Glomerular endothelial cell (primary cell): ENCODE measurements around the gene TXNRD3. TPM values are rescaled to one million over a fixed set of nuclear protein-coding genes. Genes with fewer than 3 reads are reported as not detected.
"Not testable (repeated sequence)": the region's sequence is repeated elsewhere in the genome, so short reads cannot be mapped to it uniquely, and the experiment has no call there.

Experiments used
- DNase-seq: peaks from one replicate; pipeline ENCODE4 v3.0.0-alpha.2; 2011; ENCODE audit warnings: low read depth, low spot score; ENCODE audit errors: extremely low read depth
- total RNA-seq: library from RNA; depleted of rRNA; stranded (reverse); fragments of >200 nt; gene quantifications from 2 replicates; pipeline ENCODE4 v1.2.3, GENCODE V29; 2015

TXNRD3 gene
- total RNA-seq, 1 donor from 2014 or later = 5.4 TPM

- DNase-seq = no peak
These were observed 963 bp upstream of the TXNRD3 start for GRCh38 chr3:126655887-126656286.

- DNase-seq = no peak
These were observed 5.3 kb downstream of the TXNRD3 start for GRCh38 chr3:126649556-126650092.

GRCh38 chr3:126646674-126647073, 8.2 kb downstream of the TXNRD3 start:
- DNase-seq = no peak

DNA sequence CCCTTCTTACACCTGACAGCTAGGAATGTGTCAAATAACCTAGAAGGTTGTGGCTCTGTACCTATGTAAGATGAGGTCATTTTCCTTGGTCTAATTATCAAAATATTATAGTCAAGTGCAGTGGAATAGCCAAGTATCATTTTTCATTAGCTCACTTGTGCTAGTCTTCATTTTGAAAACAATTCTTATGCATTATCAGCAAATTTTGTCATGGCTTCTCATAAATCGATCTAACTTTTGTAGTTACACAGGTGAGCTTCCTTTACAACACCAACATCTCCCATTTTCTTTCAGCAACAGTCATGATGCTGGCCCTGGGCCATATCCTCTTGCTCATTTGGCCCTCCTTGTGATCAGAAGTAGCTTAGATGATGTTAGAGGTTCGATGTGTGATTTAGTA, 10.3 kb downstream of the TXNRD3 start:
- no peak for DNase-seq

GRCh38 chr3:126638790-126639189, 16.1 kb downstream of the TXNRD3 start:
- DNase-seq = no peak

- DNase-seq = no peak
These were observed 18.5 kb downstream of the TXNRD3 start for GRCh38 chr3:126636436-126636835.

GRCh38 chr3:126634803-126635202, 20.1 kb downstream of the TXNRD3 start:
- no peak for DNase-seq

DNA sequence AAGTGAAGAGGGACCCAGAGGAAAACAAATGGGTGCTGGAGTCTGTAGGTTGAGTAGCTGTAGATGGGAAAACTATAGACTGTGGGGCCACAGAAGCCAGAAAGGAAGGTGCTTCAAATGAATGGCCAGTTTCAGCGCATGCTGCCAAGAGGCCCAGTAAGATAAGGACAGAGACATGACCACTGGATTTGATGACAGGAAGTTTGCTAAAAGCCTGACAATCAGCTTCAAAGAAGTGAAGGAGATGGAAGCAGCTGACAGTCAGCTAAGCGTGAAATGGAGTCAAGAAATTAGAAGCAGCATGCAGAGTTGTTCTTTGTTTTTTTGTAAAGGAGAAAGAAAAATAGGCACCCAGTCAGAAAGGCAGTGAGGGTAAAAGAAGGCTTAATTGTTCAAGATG, 24.9 kb downstream of the TXNRD3 start:
- DNase-seq = no peak

DNA sequence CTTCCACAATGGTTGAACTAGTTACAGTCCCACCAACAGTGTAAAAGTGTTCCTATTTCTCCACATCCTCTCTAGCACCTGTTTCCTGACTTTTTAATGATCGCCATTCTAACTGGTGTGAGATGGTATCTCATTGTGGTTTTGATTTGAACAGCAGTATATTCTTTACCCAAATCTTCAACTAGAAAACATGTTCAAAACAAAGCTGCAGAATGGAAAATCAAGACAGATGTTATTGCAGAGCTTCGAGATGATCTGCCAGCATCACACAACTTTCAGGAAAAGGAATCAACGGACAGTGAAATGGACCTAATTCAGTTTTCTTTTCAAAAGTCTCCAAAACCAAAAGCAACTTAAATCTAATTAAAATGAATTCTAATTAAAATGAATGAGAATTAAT, 29.2 kb downstream of the TXNRD3 start:
- DNase-seq = not testable (repeated sequence)

DNA sequence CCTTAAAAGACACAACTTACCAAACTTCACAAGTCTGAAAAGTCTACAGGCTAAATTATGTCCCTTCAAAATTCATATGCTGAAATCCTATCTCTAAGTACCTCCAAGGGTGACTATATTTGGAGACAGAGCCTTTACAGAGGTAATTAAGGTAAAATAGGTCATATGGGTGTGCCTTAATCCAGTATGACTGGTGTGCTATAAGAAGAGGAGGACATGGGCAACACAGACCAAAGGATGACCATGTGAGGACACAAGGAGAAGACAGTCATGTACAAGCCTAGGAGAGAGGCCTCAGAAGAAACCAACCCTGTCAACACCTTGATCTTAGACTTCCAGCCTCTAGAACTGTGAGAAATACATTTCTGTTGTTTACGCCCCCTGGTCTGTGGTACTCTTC, 32.2 kb downstream of the TXNRD3 start:
- no peak for DNase-seq

DNA sequence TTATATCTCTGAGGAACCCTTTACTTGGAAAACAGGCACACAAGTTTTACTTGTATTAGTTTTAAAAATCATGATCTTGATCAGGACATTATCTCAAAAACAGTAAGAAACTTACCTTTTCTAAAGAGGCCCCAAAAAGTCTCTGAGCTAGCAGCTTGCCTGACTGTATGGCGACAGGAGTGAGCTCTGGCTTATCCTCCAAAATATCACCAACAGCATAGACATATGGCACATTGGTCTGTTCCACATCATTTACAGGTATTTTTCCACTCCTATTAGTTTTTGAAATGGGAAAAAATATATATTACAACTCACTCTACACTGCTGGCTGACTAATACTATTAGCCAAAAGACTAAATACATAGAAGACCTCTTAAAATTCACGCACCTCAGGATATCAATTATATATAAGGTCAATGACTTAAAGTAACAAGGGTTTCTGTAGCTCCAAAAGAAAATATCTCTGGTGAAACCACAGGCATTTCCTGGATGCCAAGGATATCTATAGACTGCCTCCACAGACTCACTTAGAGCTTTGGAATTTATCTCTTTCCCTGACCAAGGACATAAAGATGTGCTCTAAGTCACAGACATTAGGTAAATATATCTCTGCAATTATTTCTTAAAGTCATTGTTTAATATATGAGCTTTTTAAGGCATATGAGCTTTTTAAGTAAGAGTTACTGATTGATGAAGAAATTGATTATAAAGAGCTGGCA, 33.1 kb downstream of the TXNRD3 start:
- no peak for DNase-seq

- no peak for DNase-seq
These were observed 33.8 kb downstream of the TXNRD3 start for GRCh38 chr3:126621171-126621570.

DNA sequence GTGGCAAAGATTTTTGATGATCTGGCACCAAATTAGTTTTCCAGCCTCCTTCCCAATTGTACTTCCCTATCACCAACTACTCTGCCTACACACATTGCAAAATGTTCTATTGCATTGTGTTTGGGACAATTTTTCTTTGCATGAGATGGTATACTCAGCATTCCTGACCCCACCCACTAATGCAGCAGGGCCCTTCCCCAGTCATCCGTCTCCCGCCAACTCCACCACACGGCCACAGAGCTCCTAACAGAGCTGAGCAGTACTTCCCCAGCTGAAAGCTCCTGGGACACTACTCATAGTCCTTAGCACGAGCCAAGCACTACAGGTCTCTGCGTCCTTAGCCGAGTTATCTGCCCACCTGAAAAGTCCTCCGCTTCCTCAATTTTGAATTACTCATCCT, 34.2 kb downstream of the TXNRD3 start:
- DNase-seq = no peak

DNA sequence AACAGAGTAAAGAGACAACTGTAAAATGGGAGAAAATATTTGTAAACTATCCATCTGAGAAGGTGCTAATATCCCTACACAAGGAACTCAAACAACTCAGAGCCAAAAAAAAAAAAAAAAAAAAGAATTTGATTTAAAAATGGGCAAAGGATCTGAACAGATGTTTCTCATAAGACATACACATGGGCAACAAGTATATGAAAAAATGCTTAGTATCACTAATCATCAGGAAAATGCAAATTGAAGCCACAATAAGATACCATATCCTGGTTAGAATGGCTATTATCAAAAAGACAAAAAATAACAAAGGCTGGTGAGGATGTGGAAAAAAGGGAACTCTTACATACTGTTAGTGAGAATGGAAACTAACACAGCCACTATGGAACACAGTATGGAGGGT, 36.2 kb downstream of the TXNRD3 start:
- no peak for DNase-seq

DNA sequence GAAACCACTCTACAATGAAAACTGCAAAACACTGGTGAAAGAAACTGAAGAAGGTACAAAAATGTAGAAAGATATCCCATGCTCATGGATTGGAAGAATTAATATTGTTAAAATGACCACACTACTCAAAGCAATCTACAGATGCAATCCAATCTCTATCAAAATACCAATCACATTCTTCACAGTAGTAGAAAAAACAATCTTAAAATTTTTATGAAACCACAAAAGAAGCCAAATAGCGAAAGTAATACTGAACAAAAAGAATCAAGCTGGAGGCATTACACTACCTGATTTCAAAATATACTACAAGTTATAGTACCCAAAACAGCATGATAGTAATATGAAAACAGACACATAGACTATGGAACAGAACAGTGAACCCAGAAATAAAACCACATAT, 36.9 kb downstream of the TXNRD3 start:
- no peak for DNase-seq

- DNase-seq = no peak
These were observed 37.4 kb downstream of the TXNRD3 start for GRCh38 chr3:126617571-126617970.

DNA sequence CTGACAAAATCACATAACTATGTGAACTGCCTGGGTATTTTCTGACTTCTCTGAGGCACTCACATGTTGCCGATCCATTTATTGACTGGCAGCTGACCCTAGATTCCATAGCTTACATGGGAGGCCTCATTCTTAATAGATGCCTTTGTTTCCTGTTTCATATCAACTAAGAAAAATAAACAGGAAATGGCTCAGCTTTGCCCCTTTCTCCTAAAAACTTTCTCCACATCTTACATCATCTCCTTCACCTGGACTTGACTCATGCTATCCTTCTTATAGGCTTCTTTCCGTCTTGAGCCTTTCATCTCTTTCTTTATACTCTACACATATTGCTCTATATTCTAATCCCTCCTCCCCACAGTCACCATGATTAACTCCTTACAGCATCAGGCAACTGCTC, 38.0 kb downstream of the TXNRD3 start:
- no peak for DNase-seq

DNA sequence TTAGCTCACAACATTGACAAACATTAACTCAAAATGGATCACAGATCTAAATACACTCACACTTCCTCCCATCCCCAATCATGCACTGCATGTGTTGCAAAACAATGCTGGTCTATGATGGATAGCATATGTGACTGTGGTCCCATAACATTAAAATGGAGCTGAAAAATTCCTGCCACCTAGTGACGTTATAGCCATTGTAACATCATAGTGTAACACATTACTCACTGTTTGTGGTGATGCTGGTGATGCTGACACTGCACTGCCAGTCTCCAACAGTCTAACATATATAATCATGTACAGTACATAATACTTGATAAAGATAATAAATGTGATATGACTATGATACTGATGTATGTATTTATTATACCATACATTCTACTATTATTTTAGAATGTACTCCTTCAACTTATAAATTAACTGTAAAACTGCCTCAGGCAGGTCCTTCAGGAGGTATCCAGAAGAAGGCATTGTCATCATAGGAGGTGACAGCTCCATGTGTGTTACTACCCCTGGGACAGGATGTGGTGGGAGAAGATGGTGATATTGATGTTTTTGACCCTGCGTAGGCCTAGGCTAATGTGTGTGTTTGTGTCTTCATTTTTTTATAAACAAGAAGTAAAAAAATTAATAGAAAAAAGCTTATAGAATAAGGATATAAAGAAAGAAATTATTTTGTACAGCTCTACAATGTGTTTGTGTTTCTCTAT, 41.3 kb downstream of the TXNRD3 start:
- no peak for DNase-seq

DNA sequence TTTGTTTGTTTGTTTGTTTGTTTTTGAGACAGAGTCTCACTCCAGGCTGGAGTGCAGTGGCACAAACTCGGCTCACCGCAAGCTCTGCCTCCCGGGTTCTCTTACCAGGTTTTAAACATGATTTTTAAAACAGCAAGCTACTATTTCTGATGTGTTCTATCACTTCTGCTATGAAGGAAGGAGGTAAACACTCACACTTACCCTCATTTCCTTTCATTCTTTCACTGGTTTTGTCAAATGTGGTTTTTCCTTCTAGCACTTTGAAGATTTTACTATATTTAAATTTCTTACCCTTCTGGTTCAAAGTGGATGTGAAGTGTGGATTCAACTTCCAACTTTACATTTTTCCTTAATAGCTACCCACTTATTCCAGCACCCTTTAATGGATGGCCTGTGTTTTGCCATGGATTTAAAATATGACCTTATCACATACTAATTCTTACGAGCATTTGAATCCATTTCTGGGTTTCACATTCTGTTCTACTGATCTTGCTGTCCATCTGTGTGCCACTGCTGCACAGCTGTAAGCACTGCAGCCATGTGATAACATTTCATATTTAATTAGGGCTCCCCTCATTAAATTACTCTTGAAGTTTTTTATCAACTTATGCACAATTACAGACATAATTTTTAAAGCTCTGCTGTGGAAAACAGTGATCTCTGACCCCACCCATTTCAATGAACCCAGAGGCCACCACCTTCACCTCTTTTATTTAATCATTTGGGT, 42.3 kb downstream of the TXNRD3 start:
- DNase-seq = no peak

- no peak for DNase-seq
These were observed 45.0 kb downstream of the TXNRD3 start for GRCh38 chr3:126609909-126610308.

- DNase-seq = peak; percentile 18
These were observed 47.6 kb downstream of the TXNRD3 start for GRCh38 chr3:126607214-126607908.
